Loucy (cell line): ENCODE results near the gene ARHGAP28.

Experiments used
- EZH2phosphoT487 ChIP-seq: fragments of 200-600 bp; IDR thresholded peaks from 2 replicates; pipeline ENCODE4 v1.6.1; 2018; ENCODE audit warnings: antibody characterized with exemption, mild to moderate bottlenecking, moderate library complexity, borderline replicate concordance
- TF ChIP-seq, protein P1 (sequence below): fragments of 200-600 bp; sonication (generic); conservative IDR thresholded peaks from 2 replicates; pipeline ENCODE4 v1.5.1; 2014; ENCODE audit warnings: mild to moderate bottlenecking, antibody characterized with exemption, low read length

DNA sequence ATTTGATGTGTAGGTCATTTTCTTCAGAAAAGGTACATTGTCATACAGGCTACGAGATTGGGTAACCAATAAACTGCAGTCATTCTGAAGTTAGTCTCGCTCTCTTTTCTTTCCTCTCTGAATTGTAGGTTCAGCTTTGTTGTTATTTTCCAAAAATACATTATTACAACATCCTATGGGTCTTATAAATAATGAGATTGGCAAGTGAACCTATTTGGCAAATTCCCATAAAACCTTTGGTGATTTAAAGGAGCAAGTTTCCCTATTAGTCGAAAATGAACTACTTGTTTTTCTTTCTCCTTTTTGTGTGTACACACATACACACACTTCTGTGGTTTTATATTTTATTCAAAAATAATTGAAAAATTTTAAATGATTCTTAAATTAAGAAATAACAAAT lies 67.0 kb downstream of the ARHGAP28 start:
- TF ChIP-seq EZH2phosphoT487: no peak
- TF ChIP-seq, protein P1, sequence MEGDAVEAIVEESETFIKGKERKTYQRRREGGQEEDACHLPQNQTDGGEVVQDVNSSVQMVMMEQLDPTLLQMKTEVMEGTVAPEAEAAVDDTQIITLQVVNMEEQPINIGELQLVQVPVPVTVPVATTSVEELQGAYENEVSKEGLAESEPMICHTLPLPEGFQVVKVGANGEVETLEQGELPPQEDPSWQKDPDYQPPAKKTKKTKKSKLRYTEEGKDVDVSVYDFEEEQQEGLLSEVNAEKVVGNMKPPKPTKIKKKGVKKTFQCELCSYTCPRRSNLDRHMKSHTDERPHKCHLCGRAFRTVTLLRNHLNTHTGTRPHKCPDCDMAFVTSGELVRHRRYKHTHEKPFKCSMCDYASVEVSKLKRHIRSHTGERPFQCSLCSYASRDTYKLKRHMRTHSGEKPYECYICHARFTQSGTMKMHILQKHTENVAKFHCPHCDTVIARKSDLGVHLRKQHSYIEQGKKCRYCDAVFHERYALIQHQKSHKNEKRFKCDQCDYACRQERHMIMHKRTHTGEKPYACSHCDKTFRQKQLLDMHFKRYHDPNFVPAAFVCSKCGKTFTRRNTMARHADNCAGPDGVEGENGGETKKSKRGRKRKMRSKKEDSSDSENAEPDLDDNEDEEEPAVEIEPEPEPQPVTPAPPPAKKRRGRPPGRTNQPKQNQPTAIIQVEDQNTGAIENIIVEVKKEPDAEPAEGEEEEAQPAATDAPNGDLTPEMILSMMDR: no peak
